Measurements from ENCODE around the gene KCNQ2.
A peak's percentile ranks its signal among the peaks of the same experiment; 100 is the strongest.

The KCNQ2 gene

GRCh38 chr20:63404129-63405085 is 68.0 kb downstream of the KCNQ2 start:
- FAIRE-seq (no peak), DNase-seq (ENCODE audit: low spot score) (no peak)

GRCh38 chr20:63403403-63404105 is 68.9 kb downstream of the KCNQ2 start:
- FAIRE-seq (peak; percentile 99), DNase-seq (ENCODE audit: low spot score) (no peak)

DNA sequence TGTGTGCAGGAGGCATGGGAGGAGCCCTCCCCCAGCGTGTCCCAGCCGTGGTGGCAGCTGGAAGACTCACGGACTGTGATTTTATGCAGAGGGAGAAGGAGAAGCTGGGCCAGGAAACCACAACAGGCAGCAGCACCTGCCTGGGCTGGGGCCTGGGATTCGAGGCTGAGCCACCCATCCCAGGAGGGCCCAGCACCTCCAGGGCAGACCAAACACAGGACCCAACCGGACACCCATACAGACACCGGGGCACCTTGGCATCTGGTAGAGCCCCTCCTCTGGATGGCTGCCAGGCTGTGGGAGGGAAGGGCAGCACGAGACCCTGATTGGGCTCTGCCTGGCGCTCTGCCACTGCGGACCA is 69.6 kb downstream of the KCNQ2 start:
- DNase-seq (ENCODE audit: low spot score): no peak
- peak; percentile 9 for FAIRE-seq

GRCh38 chr20:63402181-63402859 is 70.1 kb downstream of the KCNQ2 start:
- FAIRE-seq: peak; percentile 27

GRCh38 chr20:63401384-63402110 is 70.9 kb downstream of the KCNQ2 start:
- DNase-seq (ENCODE audit: low spot score) (no peak), FAIRE-seq (peak; percentile 74)

More at GRCh38 chr20:63402181-63402859, 70.1 kb downstream of the KCNQ2 start:
- no peak for DNase-seq (ENCODE audit: low spot score)

- FAIRE-seq (peak; percentile 74), DNase-seq (ENCODE audit: low spot score) (no peak)
These were observed 71.8 kb downstream of the KCNQ2 start for GRCh38 chr20:63400486-63401210.

- no peak for FAIRE-seq
These were observed 72.7 kb downstream of the KCNQ2 start for GRCh38 chr20:63399596-63400375.

DNA sequence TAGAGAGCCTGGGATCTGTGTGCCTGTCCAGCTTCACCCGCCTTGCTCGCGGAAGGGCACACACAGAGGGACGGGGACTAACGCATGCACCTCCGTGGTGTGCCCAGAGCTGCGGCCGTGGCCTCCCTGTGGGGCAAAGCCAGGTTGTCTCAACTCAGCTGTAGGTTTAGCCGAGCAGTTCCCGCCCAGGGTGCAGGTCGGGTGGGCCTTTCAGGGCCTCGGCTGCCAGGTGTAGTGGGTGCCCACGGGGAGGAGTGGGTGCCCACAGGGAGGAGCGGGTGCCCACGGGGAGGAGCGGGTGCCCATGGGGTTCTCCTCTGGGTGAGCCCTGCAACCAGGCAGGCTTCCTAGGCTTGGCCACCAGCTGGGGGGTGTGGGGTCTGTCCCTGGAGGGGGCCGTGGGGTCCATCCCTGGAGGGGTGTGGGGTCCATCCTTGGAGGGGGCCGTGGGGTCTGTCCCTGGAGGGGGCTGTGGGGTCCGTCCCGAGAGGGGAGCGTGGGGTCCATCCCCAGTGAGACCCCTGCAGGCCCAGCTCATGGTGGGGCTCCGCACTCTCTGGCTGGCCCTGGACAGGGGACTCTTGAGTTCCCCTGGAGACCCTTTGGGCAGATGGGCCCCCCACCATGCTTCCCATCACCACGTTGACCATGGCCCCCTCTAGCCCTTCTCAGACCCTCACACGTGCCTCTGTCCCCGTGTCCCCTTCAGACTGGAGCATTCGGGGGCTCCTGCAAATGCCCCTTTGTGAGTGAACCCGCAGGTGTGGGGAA is 73.5 kb downstream of the KCNQ2 start:
- FAIRE-seq: no peak
- DNase-seq (ENCODE audit: low spot score): no peak

More at GRCh38 chr20:63399596-63400375, 72.7 kb downstream of the KCNQ2 start:
- DNase-seq (ENCODE audit: low spot score): no peak

DNA sequence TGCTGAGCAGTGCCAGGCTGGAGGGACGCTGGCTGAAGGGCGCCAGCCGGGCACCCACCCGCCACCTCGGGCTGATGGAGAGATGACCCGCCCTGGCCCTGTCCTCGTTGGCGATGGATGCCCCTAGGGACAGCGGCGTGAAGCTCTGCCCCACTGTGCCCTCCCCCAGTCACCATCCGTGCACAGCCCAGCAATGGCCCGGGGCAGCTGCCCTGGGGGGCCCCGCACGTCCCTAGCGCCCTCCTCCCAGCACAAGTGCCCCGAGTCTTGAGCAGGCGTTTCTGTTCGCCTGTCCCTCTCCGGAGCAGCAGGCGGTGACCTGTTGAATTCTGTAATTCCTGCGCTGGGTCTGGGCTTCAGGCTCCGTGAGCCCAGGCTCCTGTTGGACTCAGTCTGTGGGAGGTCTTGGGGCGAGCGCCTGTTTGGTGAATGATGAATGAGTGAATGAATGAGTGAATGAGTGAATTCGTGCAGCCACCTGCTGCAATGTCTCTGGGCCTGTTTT is 74.5 kb downstream of the KCNQ2 start:
- no peak for DNase-seq (ENCODE audit: low spot score)
- no peak for FAIRE-seq

- FAIRE-seq (peak; percentile 52), DNase-seq (ENCODE audit: low spot score) (no peak)
These were observed 75.2 kb downstream of the KCNQ2 start for GRCh38 chr20:63397155-63397843.

- no peak for DNase-seq (ENCODE audit: low spot score)
- FAIRE-seq: no peak
These were observed 76.2 kb downstream of the KCNQ2 start for GRCh38 chr20:63396300-63396699.

DNA sequence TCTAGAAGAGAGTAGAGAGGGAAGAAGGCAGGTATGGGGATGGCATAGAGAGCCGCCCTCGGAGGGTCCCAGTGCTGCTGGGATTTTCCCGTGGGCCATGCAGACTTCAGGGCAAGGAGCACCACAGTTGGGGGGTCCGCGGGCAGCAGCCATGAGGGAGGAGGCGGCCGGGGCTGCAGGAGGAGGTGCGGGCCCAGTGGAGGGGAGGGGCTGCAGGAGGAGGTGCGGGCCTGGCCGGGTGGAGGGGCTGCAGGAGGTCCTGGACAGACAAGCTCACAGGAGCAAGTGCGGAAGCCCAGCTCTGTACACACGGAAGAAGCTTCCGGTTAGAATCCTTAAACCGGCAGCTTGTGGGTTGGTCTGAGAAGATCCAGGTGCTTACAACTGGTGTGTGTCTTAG is 76.7 kb downstream of the KCNQ2 start:
- FAIRE-seq (no peak), DNase-seq (ENCODE audit: low spot score) (no peak)

DNA sequence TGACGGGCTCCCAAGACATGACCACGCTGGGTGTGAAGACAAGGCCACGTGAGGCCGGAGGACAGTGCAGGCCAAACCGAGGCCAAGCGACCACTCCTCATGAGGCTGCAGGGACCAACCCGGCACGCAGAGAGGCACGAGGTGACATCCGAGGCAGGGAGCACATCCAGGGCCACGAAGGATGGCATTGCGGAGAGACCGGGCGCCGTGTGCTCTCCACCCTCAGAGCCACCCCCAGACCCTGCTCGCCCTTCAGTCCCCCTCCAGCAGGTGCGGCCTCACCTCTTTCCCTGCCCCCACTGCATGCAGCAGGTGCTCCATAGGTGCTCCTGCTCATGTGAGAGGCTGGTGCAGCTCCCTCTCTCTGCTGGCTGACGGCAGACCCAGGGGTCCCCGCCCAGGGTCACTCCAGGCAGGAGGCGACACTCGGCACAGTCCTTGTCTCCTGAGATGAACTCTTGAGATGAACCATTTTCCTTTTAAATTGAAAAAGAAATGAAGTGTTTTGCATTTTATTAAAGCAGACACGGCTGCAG is 77.5 kb downstream of the KCNQ2 start:
- DNase-seq (ENCODE audit: low spot score) (no peak), FAIRE-seq (no peak)

GRCh38 chr20:63394069-63394919 is 78.2 kb downstream of the KCNQ2 start:
- no peak for FAIRE-seq
- no peak for DNase-seq (ENCODE audit: low spot score)

GRCh38 chr20:63393566-63393965 is 78.9 kb downstream of the KCNQ2 start:
- FAIRE-seq (no peak), DNase-seq (ENCODE audit: low spot score) (no peak)

- FAIRE-seq: no peak
- DNase-seq (ENCODE audit: low spot score): no peak
These were observed 79.7 kb downstream of the KCNQ2 start for GRCh38 chr20:63392465-63393365.

Measured in urothelium cell line (cell line).